ENCODE data around the gene STK25. TPM values are rescaled to one million over a fixed set of nuclear protein-coding genes. Genes with fewer than 3 reads are reported as not detected.

STK25 gene
- total and polyA plus RNA-seq, 2 of the 8 experiments (the other 6 are each of a cell fraction or from before 2014, with no cell fraction given): 159 to 546 TPM

DNA sequence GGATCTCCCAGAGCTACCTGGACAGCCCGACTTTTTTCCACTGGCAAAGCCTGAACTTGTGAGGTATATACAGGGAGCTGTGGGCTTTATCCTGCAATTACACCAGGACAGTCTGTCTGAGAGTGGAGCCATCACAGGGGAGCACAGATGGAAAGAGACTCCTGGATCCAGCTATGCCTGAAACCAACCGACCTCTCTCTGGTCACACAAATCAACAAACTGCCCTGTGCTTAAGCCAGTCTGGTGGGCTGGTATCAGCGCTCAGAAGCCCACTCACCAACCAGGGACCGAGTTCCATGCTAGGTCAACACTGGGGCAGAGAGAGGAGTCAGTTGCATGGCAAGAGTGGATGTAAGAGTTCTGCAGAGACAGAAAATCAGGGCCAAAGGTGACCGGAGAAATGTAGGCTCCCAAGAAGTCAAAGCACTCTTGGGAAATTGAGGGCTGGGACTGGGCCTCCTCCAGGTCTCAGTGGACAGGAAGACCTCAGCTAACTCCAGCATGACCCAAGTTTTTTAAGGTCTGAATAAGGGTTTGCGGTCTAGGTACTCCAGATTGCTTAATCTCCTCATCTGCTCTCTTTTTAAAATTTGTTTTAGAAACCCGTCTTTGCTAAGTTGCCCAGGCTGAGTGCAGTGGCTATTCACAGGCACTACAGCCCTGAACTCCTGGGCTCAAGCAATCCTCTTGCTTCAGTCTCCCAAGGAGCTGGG is 46.4 kb upstream of the STK25 start:
- Histone ChIP-seq H2AFZ (ENCODE audit: low read length) (no peak overlapping the region), H3K9me3 (ENCODE audit: insufficient read depth in 2 of 2, low read depth in 1 of 2, low read length in 1 of 2) (0 out of 4 replicates have a peak, but pooled peaks cover 0 to 4% of the 10 kb centered on the region in 2 experiments), H3K23ac (ENCODE audit: insufficient read length) (no peak overlapping the region), H3K27me3 (replicated peaks in 1 of 4; ENCODE audit: control insufficient read depth in 3 of 4, extremely low read depth in 1 of 4, insufficient read depth in 3 of 4, low read length in 3 of 4) (peaks cover 0 to 2% (median 0%) of the 10 kb centered on the region in 4 experiments; a peak in 2 of 7 replicates), H3K79me2 (ENCODE audit: control insufficient read depth in 1 of 2, insufficient read depth in 2 of 2, low read length in 2 of 2) (no peaks in the 10 kb centered on the region), H3K27ac (ENCODE audit: low read depth, low read length) (no peak overlapping the region), H3K36me3 (ENCODE audit: control insufficient read depth in 2 of 4, insufficient read depth in 4 of 4, low read length in 3 of 4) (no peaks in the 10 kb centered on the region), H3K4ac (replicated peaks; ENCODE audit: insufficient read length, low read depth, low read length) (peak overlapping the region; percentile 5), H3K14ac (ENCODE audit: insufficient read length) (no peak overlapping the region), H2BK15ac (ENCODE audit: low read length) (no peak overlapping the region), H4K5ac (ENCODE audit: insufficient read length, low read depth, low read length) (no peak overlapping the region), H3K9ac (replicated peaks in 1 of 4; ENCODE audit: extremely low read depth in 1 of 4, low read depth in 3 of 4, low read length in 3 of 4) (no peak overlapping the region), H4K91ac (replicated peaks; ENCODE audit: insufficient read length, low read length) (peak overlapping the region; percentile 66), H3K4me1 (replicated peaks in 1 of 4; ENCODE audit: control insufficient read depth in 3 of 4, insufficient read depth in 4 of 4, low read length in 3 of 4) (peaks cover 0 to 5% (median under 1%) of the 10 kb centered on the region in 4 experiments; a peak in 3 of 7 replicates), H4K20me1 (replicated peaks in 1 of 2; ENCODE audit: control insufficient read depth in 1 of 2, insufficient read depth in 2 of 2, low read length in 2 of 2) (no peaks in the 10 kb centered on the region), H2BK5ac (ENCODE audit: low read depth, low read length) (no peak overlapping the region; the same call in 1 of the 2 replicates), H2AK5ac (ENCODE audit: low read depth, low read length) (no peak overlapping the region), H4K8ac (ENCODE audit: extremely low read depth, insufficient read depth, low read length) (no peak overlapping the region), H3K18ac (ENCODE audit: extremely low read depth, low read length) (no peak overlapping the region; the same call in 1 of the 2 replicates), H3K4me3 (ENCODE audit: extremely low read depth in 1 of 4, insufficient read depth in 2 of 4, low read depth in 3 of 4, low read length in 4 of 4) (no peak overlapping the region), H3K56ac (replicated peaks; ENCODE audit: insufficient read length, low read depth, low read length) (no peak overlapping the region), H2BK12ac (ENCODE audit: low read depth, low read length) (peak overlapping the region; percentile 62; the same call in 1 of the 2 replicates), H3K23me2 (ENCODE audit: low read depth, low read length) (peaks cover 7% of the 10 kb centered on the region; the same call in 1 of the 2 replicates), H2BK20ac (ENCODE audit: low read length) (peak overlapping the region; percentile 61; the same call in 1 of the 2 replicates), H3K4me2 (ENCODE audit: insufficient read depth in 1 of 2, low read depth in 2 of 2, low read length in 2 of 2) (no peak overlapping the region), H2BK120ac (replicated peaks; ENCODE audit: low read depth, low read length) (peak overlapping the region; percentile 21), H3K79me1 (ENCODE audit: low read depth, low read length) (no peaks in the 10 kb centered on the region)
- CTCF ChIA-PET (ENCODE audit: partially characterized antibody): interaction anchor here (0.8 to 2.2 kb wide), 5 partner anchors 9 to 36 kb away, joined by 3 to 9 read pairs (median 3); no protein-coding TSS in a partner anchor
- FAIRE-seq: no peak
- no peak for DNase-seq (ENCODE audit: low read depth in 1 of 2, low spot score in 2 of 2)
- WGBS, 2 experiments (ENCODE audit: extremely low coverage in 1 of 2, insufficient coverage in 1 of 2, insufficient read length in 1 of 2, insufficient replicate concordance in 2 of 2, low coverage in 1 of 2, low lambda C conversion rate in 2 of 2, missing lambda C conversion rate in 1 of 2): 88% methylated on average over 7 of the region's 7 CpGs; no CpG with 5 or more reads in 1 of the 2 experiments
- POLR2A ChIA-PET (ENCODE audit: partially characterized antibody): interaction anchor here (0.8 to 0.9 kb wide), 2 partner anchors 42 to 289 kb away, joined by 3 read pairs; no protein-coding TSS in a partner anchor
- TF ChIP-seq RBBP5 (IDR thresholded peaks at IDR 0.05; ENCODE audit: borderline replicate concordance, low read depth, low read length): no peak
- TF ChIP-seq SUZ12 (IDR thresholded peaks at IDR 0.05; ENCODE audit: low read length): no peak
- no peak for TF ChIP-seq SRF (IDR thresholded peaks at IDR 0.05; ENCODE audit: low read depth, low read length)
- TF ChIP-seq TBP (IDR thresholded peaks at IDR 0.05; ENCODE audit: low read depth, low read length): no peak
- TF ChIP-seq SP1 (IDR thresholded peaks at IDR 0.05; ENCODE audit: low read depth, low read length): no peak
- no peak for TF ChIP-seq CTBP2 (IDR thresholded peaks at IDR 0.05; ENCODE audit: borderline replicate concordance, insufficient read depth, insufficient read length, low read length)
- no peak for TF ChIP-seq CHD1 (IDR thresholded peaks at IDR 0.05; ENCODE audit: low read depth, low read length)
- TF ChIP-seq YY1 (IDR thresholded peaks at IDR 0.05; ENCODE audit: low read depth, low read length): no peak
- no peak for TF ChIP-seq FOSL1 (IDR thresholded peaks at IDR 0.05; ENCODE audit: insufficient read depth, low read depth, low read length)
- no peak for TF ChIP-seq MAFK (IDR thresholded peaks at IDR 0.05; ENCODE audit: low read depth, low read length)
- TF ChIP-seq POLR2AphosphoS5 (IDR thresholded peaks at IDR 0.05; ENCODE audit: low read depth, low read length): no peak
- no peak for TF ChIP-seq POU5F1 (IDR thresholded peaks at IDR 0.05; ENCODE audit: low read depth, low read length)
- no peak for TF ChIP-seq HDAC6 (IDR thresholded peaks at IDR 0.05; ENCODE audit: low read depth, low read length)
